Activated CD4-positive, alpha-beta T cell treated with anti-CD3 and anti-CD28 coated beads, Interleukin-2, Interleukin-6, amounts not matched to agents 100 ng/mL and 50 ng/mL, durations not matched to agents 16 hours and 8 hours (primary cell): ENCODE data around the gene HMGXB3.
"Not testable (repeated sequence)": the region's sequence is repeated elsewhere in the genome, so short reads cannot be mapped to it uniquely, and the experiment has no call there.

ENCODE experiments used
- DNase-seq: peaks from one replicate; pipeline ENCODE4 v3.0.0-alpha.2; 2020

Gene HMGXB3

GRCh38 chr5:150070821-150071220, 70.3 kb downstream of the HMGXB3 start:
- no peak for DNase-seq

GRCh38 chr5:150073086-150073625, 72.6 kb downstream of the HMGXB3 start:
- DNase-seq: no peak

GRCh38 chr5:150073677-150074076, 73.1 kb downstream of the HMGXB3 start:
- DNase-seq: no peak

GRCh38 chr5:150075233-150075632, 74.7 kb downstream of the HMGXB3 start:
- no peak for DNase-seq

- DNase-seq: no peak
Observed at GRCh38 chr5:150075806-150076205, 75.3 kb downstream of the HMGXB3 start.

- DNase-seq: no peak
Observed at GRCh38 chr5:150077060-150077459, 76.5 kb downstream of the HMGXB3 start.

GRCh38 chr5:150077996-150078801, 77.7 kb downstream of the HMGXB3 start:
- no peak for DNase-seq

GRCh38 chr5:150078802-150079689, 78.5 kb downstream of the HMGXB3 start:
- DNase-seq: no peak

- no peak for DNase-seq
Observed at GRCh38 chr5:150079909-150080461, 79.4 kb downstream of the HMGXB3 start.

GRCh38 chr5:150080696-150081435, 80.3 kb downstream of the HMGXB3 start:
- DNase-seq: no peak

- DNase-seq: no peak
Observed at GRCh38 chr5:150081541-150082283, 81.2 kb downstream of the HMGXB3 start.

GRCh38 chr5:150082374-150082773, 81.8 kb downstream of the HMGXB3 start:
- DNase-seq: no peak

- DNase-seq: no peak
Observed at GRCh38 chr5:150082889-150083288, 82.3 kb downstream of the HMGXB3 start.

GRCh38 chr5:150084754-150085153, 84.2 kb downstream of the HMGXB3 start:
- not testable (repeated sequence) for DNase-seq

GRCh38 chr5:150085191-150085912, 84.8 kb downstream of the HMGXB3 start:
- no peak for DNase-seq

- no peak for DNase-seq
Observed at GRCh38 chr5:150085950-150086715, 85.6 kb downstream of the HMGXB3 start, which contains the start of gene CSF1R. TSS of gene CSF1R (minus strand) at chr5:150086554. CDS start at chr5:150086427, 127 bp downstream.

GRCh38 chr5:150092159-150092787, 91.7 kb downstream of the HMGXB3 start:
- DNase-seq: peak; percentile 33

GRCh38 chr5:150097152-150097551, 96.6 kb downstream of the HMGXB3 start:
- DNase-seq: no peak

- DNase-seq: no peak
Observed at GRCh38 chr5:150101023-150101422, 100.5 kb downstream of the HMGXB3 start.
